GM12878 (cell line): ENCODE results near the gene ACADS. TPM values are rescaled to one million over a fixed set of nuclear protein-coding genes. Genes with fewer than 3 reads are reported as not detected.

Source experiments
- ATAC-seq: fragments of 200-7000 bp; cut with Tn5 transposase; 3 replicates; pipeline ENCODE4 v1.9.1; 2020; ENCODE audit warnings: mild to moderate bottlenecking, moderate library complexity
- BruUV-seq: library from RNA; stranded (reverse); fragments of 400-500 nt; replicated peaks from 2 replicates; lab custom pipeline; 2021; lab: Mats Ljungman, UMichigan
- CTCF ChIA-PET: fragments of 300-600 bp; sonication (Branson Sonifier 250); formaldehyde crosslinking; extraction: SDS; loops from one replicate; lab custom pipeline; 2021; ENCODE audit warnings: inconsistent platforms; lab: Yijun Ruan, JAX
- POLR2A ChIA-PET: fragments of 350-600 bp; formaldehyde crosslinking; extraction: SDS; loops from one replicate; lab custom pipeline; 2021; ENCODE audit warnings: inconsistent platforms; lab: Charles Lee
- RAD21 ChIA-PET: fragments of 300-600 bp; sonication (Branson Sonifier 250); formaldehyde crosslinking; loops from one replicate; lab custom pipeline; 2023; ENCODE audit warnings: antibody characterized with exemption; ENCODE audit not compliant: unreplicated experiment; lab: Charles Lee
- SMC1A ChIA-PET: fragments of 300-600 bp; sonication (Branson Sonifier 250); formaldehyde crosslinking; loops from one replicate; lab custom pipeline; 2023; ENCODE audit not compliant: unreplicated experiment, uncharacterized antibody; lab: Charles Lee
- DNase-seq: peaks from one replicate; pipeline ENCODE4 v3.0.0-alpha.2; 2011; ENCODE audit warnings: low read depth, low spot score
- FAIRE-seq: peaks from 3 replicates; lab custom pipeline; 2011; peaks lifted over from hg19 to GRCh38; lab: Jason Lieb, UNC
- H2AFZ ChIP-seq: 2 replicates; pipeline ENCODE4 v1.6.0; 2011; ENCODE audit warnings: low read depth, low read length, control low read depth; ENCODE audit not compliant: control insufficient read depth
- H3K27ac ChIP-seq: 2 replicates; pipeline ENCODE4 v1.5.1; 2011; ENCODE audit warnings: control low read depth; ENCODE audit not compliant: control insufficient read depth, insufficient read depth
- H3K27me3 ChIP-seq, 2 experiments: replicated peaks in 1 of 2; 2 replicates each; pipeline versions ENCODE4 v1.6.0 to v1.6.1; 2011; ENCODE audit warnings: low read length in 1 of 2; ENCODE audit not compliant: control insufficient read depth in 2 of 2, insufficient read depth in 2 of 2
- H3K36me3 ChIP-seq, 2 experiments: 2 replicates each; pipeline ENCODE4 v1.5.1; 2011; ENCODE audit warnings: low read length in 1 of 2; ENCODE audit not compliant: control insufficient read depth in 2 of 2, insufficient read depth in 2 of 2
- H3K4me1 ChIP-seq: 2 replicates; pipeline ENCODE4 v1.6.1; 2011; ENCODE audit warnings: mild to moderate bottlenecking, low read length, moderate library complexity, mixed read lengths; ENCODE audit not compliant: control insufficient read depth, insufficient read depth
- H3K4me2 ChIP-seq: 2 replicates; pipeline ENCODE4 v1.6.0; 2011; ENCODE audit warnings: control low read depth; ENCODE audit not compliant: control insufficient read depth, insufficient read depth
- H3K4me3 ChIP-seq: fragments of 200-600 bp; sonication (generic); 2 replicates; pipeline ENCODE4 v1.5.1; 2016
- H3K79me2 ChIP-seq: 2 replicates; pipeline ENCODE4 v1.6.0; 2011; ENCODE audit warnings: low read length; ENCODE audit not compliant: control insufficient read depth, insufficient read depth
- H3K9ac ChIP-seq: 2 replicates; pipeline ENCODE4 v1.8.0; 2011; ENCODE audit warnings: low read length, control low read depth, mixed read lengths; ENCODE audit not compliant: control insufficient read depth, insufficient read depth
- H3K9me3 ChIP-seq: replicated peaks from 3 replicates; pipeline ENCODE4 v1.5.1; 2011; ENCODE audit warnings: mild to moderate bottlenecking, low read length; ENCODE audit not compliant: control insufficient read depth, insufficient read depth
- H4K20me1 ChIP-seq: 2 replicates; pipeline ENCODE4 v1.6.0; 2011; ENCODE audit not compliant: control insufficient read depth, insufficient read depth
- CEBPB ChIP-seq, 2 experiments: fragments of 150-350 bp in 1 of 2; IDR thresholded peaks; 2 replicates each; pipeline ENCODE4 v1.6.1; 2012 to 2014; ENCODE audit warnings: low read depth in 2 of 2, low read length in 2 of 2, borderline replicate concordance in 1 of 2, inconsistent platforms in 1 of 2
- DPF2 ChIP-seq: fragments of 450-650 bp; IDR thresholded peaks from 2 replicates; pipeline ENCODE4 v1.6.1; 2017; ENCODE audit warnings: mild to moderate bottlenecking
- KDM1A ChIP-seq: fragments of 200-600 bp; sonication (generic); IDR thresholded peaks from 2 replicates; pipeline ENCODE4 v1.6.1; 2016; ENCODE audit warnings: borderline replicate concordance
- LARP7 ChIP-seq: fragments of 450-650 bp; IDR thresholded peaks from 2 replicates; pipeline ENCODE4 v1.6.1; 2017; ENCODE audit warnings: mild to moderate bottlenecking
- MEF2A ChIP-seq: IDR thresholded peaks from 2 replicates; pipeline ENCODE4 v1.6.1; 2011; ENCODE audit warnings: low read depth, mild to moderate bottlenecking, low read length, moderate library complexity; ENCODE audit not compliant: insufficient read depth
- NBN ChIP-seq: fragments of 450-650 bp; IDR thresholded peaks from 2 replicates; pipeline ENCODE4 v1.6.1; 2016
- NR2F1 ChIP-seq: fragments of 450-650 bp; conservative IDR thresholded peaks from 2 replicates; pipeline ENCODE4 v1.6.1; 2017; ENCODE audit warnings: mild to moderate bottlenecking
- NRF1 ChIP-seq: conservative IDR thresholded peaks from 2 replicates; pipeline ENCODE4 v1.6.1; 2011; ENCODE audit warnings: mild to moderate bottlenecking, low read depth, low read length, improper control_type of control experiment
- PAX5 ChIP-seq: IDR thresholded peaks from 2 replicates; pipeline ENCODE4 v1.6.1; 2011; ENCODE audit warnings: low read depth, low read length, borderline replicate concordance
- PML ChIP-seq: IDR thresholded peaks from 2 replicates; pipeline ENCODE4 v1.6.1; 2012; ENCODE audit warnings: low read length, inconsistent platforms
- RAD51 ChIP-seq: fragments of 450-650 bp; IDR thresholded peaks from 2 replicates; pipeline ENCODE4 v1.6.1; 2016; ENCODE audit warnings: moderate library complexity, mild to moderate bottlenecking, inconsistent platforms
- SREBF2 ChIP-seq: IDR thresholded peaks from 2 replicates; pipeline ENCODE4 v1.6.1; 2012; ENCODE audit warnings: mild to moderate bottlenecking, low read length
- YY1 ChIP-seq: IDR thresholded peaks from 2 replicates; pipeline ENCODE4 v1.6.1; 2011; ENCODE audit warnings: low read depth, mild to moderate bottlenecking, low read length
- ZNF274 ChIP-seq: IDR thresholded peaks from one replicate; pipeline ENCODE4 v1.8.0; 2011; ENCODE audit not compliant: insufficient read length, insufficient read depth
- WGBS: methylation state at CpG from one replicate; pipeline ENCODE4 v1.1.6; 2016; ENCODE audit warnings: low lambda C conversion rate; ENCODE audit not compliant: insufficient replicate concordance, insufficient coverage; ENCODE audit errors: missing lambda C conversion rate; 5-methylcytosine and 5-hydroxymethylcytosine counted together
- in situ Hi-C: fragments of 300-500 bp; cut with MboI; formaldehyde crosslinking; loops from 9 replicates; pipeline ENCODE4 v1.14.3; 2018; ENCODE audit warnings: mixed read lengths
- intact Hi-C: fragments of 100-400 bp; cut with micrococcal nuclease; formaldehyde crosslinking; loops from one replicate; pipeline ENCODE4 v1.14.2; 2022; ENCODE audit not compliant: unreplicated experiment
- polyA plus RNA-seq, 11 experiments: library from polyadenylated mRNA; depleted of rRNA in 4 of 11; unstranded in 6 of 11; stranded (reverse) in 5 of 11; fragments of >200 nt; fragmentation: Nextera tagmentation in 4 of 11; fragmentation: Illumina TruSeq in 1 of 11; extraction: Ambion mirVana in 4 of 11; extraction: Trizol in 1 of 11; gene quantifications; 1 replicate in 1 of 11; 2 replicates in 10 of 11; pipeline versions ENCODE4 v1.2.1 to v1.2.3, GENCODE V29; 2011 to 2016; ENCODE audit warnings: inconsistent platforms in 2 of 11, missing spikeins in 2 of 11, low read depth in 1 of 11
- total RNA-seq, 4 experiments: library from RNA; depleted of rRNA in 3 of 4; stranded (reverse); fragments of >200 nt in 3 of 4; fragmentation: Illumina TruSeq in 1 of 4; extraction: Trizol in 1 of 4; gene quantifications; 2 replicates each; pipeline versions ENCODE4 v1.2.1 to v1.2.3, GENCODE V29; 2013 to 2021
- TF ChIP-seq, protein P1 (sequence below): fragments of 450-650 bp; IDR thresholded peaks from 2 replicates; pipeline ENCODE4 v1.6.1; 2017; ENCODE audit warnings: mild to moderate bottlenecking, moderate library complexity
- TF ChIP-seq, protein P2 (sequence below): IDR thresholded peaks from 2 replicates; pipeline ENCODE4 v1.6.1; 2011; ENCODE audit warnings: low read depth, mild to moderate bottlenecking, low read length, moderate library complexity, borderline replicate concordance; ENCODE audit errors: extremely low read depth
- TF ChIP-seq, protein P3 (sequence below), 3 experiments: IDR thresholded peaks in 2 of 3; conservative IDR thresholded peaks in 1 of 3; 2 replicates each; pipeline ENCODE4 v1.5.1; 2011; ENCODE audit warnings: low read depth in 3 of 3, low read length in 3 of 3, mild to moderate bottlenecking in 3 of 3, control low read depth in 2 of 3, moderate library complexity in 2 of 3, inconsistent platforms in 1 of 3, mixed read lengths in 1 of 3; ENCODE audit not compliant: control insufficient read depth in 2 of 3, insufficient read depth in 1 of 3; ENCODE audit errors: extremely low read depth in 1 of 3

The ACADS gene
- total and polyA plus RNA-seq, 10 of the 15 experiments (the other 5 are each of a cell fraction or from before 2014, with no cell fraction given), result 0.05 to 18.1 (median 10.2) TPM

DNA sequence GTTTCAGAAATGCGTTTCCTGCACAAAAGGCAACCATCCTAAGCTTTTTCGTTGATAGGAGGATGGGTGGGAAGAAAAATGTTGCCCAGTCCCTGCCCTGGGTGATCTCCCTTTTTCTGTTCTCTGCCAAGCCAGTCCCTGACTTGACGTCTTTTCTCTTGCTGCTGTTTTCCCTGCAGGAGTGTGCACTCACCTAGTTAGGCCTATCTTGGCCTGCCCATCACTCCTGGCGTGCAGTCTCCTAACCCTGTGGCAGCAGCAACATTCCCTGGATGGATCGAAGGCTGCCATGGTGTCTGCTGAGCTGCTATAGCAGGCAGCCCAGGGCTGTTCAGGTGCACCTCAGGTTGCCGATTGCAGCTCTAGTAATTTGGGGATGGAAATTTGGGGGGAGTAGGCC lies 14.2 kb upstream of the ACADS start (continued):
- TF ChIP-seq RAD51 (no peak), CEBPB (IDR thresholded peaks at IDR 0.05; ENCODE audit: borderline replicate concordance in 1 of 2, low read depth in 2 of 2, low read length in 2 of 2) (no peak), LARP7 (no peak), PAX5 (no peak), NBN (no peak), MEF2A (no peak), YY1 (no peak), NR2F1 (no peak), SREBF2 (no peak)
- TF ChIP-seq, protein P1, sequence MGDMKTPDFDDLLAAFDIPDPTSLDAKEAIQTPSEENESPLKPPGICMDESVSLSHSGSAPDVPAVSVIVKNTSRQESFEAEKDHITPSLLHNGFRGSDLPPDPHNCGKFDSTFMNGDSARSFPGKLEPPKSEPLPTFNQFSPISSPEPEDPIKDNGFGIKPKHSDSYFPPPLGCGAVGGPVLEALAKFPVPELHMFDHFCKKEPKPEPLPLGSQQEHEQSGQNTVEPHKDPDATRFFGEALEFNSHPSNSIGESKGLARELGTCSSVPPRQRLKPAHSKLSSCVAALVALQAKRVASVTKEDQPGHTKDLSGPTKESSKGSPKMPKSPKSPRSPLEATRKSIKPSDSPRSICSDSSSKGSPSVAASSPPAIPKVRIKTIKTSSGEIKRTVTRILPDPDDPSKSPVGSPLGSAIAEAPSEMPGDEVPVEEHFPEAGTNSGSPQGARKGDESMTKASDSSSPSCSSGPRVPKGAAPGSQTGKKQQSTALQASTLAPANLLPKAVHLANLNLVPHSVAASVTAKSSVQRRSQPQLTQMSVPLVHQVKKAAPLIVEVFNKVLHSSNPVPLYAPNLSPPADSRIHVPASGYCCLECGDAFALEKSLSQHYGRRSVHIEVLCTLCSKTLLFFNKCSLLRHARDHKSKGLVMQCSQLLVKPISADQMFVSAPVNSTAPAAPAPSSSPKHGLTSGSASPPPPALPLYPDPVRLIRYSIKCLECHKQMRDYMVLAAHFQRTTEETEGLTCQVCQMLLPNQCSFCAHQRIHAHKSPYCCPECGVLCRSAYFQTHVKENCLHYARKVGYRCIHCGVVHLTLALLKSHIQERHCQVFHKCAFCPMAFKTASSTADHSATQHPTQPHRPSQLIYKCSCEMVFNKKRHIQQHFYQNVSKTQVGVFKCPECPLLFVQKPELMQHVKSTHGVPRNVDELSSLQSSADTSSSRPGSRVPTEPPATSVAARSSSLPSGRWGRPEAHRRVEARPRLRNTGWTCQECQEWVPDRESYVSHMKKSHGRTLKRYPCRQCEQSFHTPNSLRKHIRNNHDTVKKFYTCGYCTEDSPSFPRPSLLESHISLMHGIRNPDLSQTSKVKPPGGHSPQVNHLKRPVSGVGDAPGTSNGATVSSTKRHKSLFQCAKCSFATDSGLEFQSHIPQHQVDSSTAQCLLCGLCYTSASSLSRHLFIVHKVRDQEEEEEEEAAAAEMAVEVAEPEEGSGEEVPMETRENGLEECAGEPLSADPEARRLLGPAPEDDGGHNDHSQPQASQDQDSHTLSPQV, result no peak

DNA sequence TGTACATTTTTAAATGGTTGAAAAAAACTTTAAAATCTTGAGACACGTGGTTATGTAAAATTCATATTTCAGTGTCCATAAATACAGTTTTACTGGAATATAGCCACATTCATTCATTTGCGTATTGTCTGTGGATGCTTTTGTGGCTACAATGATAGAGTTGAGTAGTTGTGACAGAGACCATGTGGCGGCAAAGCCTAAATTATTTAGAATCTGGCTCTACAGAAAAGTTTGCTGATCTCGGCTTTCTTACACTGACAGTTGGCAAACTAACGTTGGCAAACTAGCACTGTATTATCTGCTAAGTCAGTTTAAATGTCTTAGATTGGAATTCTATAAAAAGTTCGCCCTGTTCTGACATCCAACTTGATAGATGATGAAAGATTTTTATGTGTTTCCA lies 13.0 kb upstream of the ACADS start:
- no peak for DNase-seq
- Histone ChIP-seq H3K27ac (no peak overlapping the region), H3K36me3 (peaks cover 3 to 20% of the 10 kb centered on the region in 2 experiments), H2AFZ (no peak overlapping the region), H3K4me2 (no peak overlapping the region), H3K9me3 (no peaks in the 10 kb centered on the region), H3K27me3 (no peaks in the 10 kb centered on the region), H3K79me2 (peaks cover 15% of the 10 kb centered on the region), H3K9ac (no peak overlapping the region), H4K20me1 (no peaks in the 10 kb centered on the region), H3K4me1 (peaks cover 15% of the 10 kb centered on the region), H3K4me3 (no peak overlapping the region)
- ChIA-PET RAD21 (interaction anchor here (0.8 to 3.1 kb wide), 6 partner anchors 9 to 259 kb away, joined by 3 to 37 read pairs (median 8); partner anchors contain the start of gene POP5), SMC1A (interaction anchor here (1.4 to 5.3 kb wide), 7 partner anchors 18 to 259 kb away, joined by 5 to 68 read pairs (median 10); partner anchors contain the start of genes MLEC and POP5), CTCF (interaction anchor here (1.2 to 5.5 kb wide), 6 partner anchors 8 to 130 kb away, joined by 3 to 88 read pairs (median 16); partner anchors contain the start of gene POP5), POLR2A (interaction anchor here (2.4 kb wide), 1 partner anchor 21 kb away, joined by 7 read pairs; no protein-coding TSS in a partner anchor)
- in situ Hi-C loops (loop anchor here (5.0 kb wide), 2 partner anchors 65 to 130 kb away; partner anchors contain the start of gene POP5), intact Hi-C loops (loop anchor here (2.0 to 5.0 kb wide), 3 partner anchors 26 to 260 kb away; partner anchors contain the start of gene MLEC)
- WGBS, result 90% methylated on average over 6 of the region's 6 CpGs
- FAIRE-seq, result no peak
- no peak for ATAC-seq
- no TSS peak for BruUV-seq
- TF ChIP-seq DPF2, result no peak
- no peak for TF ChIP-seq KDM1A
- TF ChIP-seq, protein P2, sequence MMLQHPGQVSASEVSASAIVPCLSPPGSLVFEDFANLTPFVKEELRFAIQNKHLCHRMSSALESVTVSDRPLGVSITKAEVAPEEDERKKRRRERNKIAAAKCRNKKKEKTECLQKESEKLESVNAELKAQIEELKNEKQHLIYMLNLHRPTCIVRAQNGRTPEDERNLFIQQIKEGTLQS, result no peak
- no peak for TF ChIP-seq PML
- TF ChIP-seq NRF1, result no peak
- TF ChIP-seq, protein P3, sequence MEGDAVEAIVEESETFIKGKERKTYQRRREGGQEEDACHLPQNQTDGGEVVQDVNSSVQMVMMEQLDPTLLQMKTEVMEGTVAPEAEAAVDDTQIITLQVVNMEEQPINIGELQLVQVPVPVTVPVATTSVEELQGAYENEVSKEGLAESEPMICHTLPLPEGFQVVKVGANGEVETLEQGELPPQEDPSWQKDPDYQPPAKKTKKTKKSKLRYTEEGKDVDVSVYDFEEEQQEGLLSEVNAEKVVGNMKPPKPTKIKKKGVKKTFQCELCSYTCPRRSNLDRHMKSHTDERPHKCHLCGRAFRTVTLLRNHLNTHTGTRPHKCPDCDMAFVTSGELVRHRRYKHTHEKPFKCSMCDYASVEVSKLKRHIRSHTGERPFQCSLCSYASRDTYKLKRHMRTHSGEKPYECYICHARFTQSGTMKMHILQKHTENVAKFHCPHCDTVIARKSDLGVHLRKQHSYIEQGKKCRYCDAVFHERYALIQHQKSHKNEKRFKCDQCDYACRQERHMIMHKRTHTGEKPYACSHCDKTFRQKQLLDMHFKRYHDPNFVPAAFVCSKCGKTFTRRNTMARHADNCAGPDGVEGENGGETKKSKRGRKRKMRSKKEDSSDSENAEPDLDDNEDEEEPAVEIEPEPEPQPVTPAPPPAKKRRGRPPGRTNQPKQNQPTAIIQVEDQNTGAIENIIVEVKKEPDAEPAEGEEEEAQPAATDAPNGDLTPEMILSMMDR (IDR thresholded peaks at IDR 0.05 in 2 of 3, conservative IDR thresholded peaks at IDR 0.05 in 1 of 3; ENCODE audit: control insufficient read depth in 2 of 3, extremely low read depth in 1 of 3, insufficient read depth in 1 of 3, low read depth in 3 of 3, low read length in 3 of 3), result no peak
- TF ChIP-seq ZNF274, result no peak
